Cardiac fibroblast (primary cell): ENCODE measurements around the gene SLC6A18.

Source experiments
- DNase-seq, 2 donors: peaks; one replicate each; pipeline versions ENCODE4 v3.0.0 to v3.0.0-alpha.2; 2010; ENCODE audit warnings: low read depth in 2 of 2
- H3K4me3 ChIP-seq, 2 donors: replicated peaks in 1 of 2; 1 replicate in 1 of 2; 2 replicates in 1 of 2; pipeline ENCODE4 v1.5.1; 2011; ENCODE audit warnings: low read depth in 2 of 2, low read length in 2 of 2, mild to moderate bottlenecking in 2 of 2, moderate library complexity in 1 of 2
- TF ChIP-seq, protein P1 (sequence below): IDR thresholded peaks from one replicate; pipeline ENCODE4 v1.5.1; 2011; ENCODE audit warnings: low read depth, mild to moderate bottlenecking, low read length, inconsistent platforms

Gene SLC6A18

GRCh38 chr5:1206521-1207412 is 18.4 kb upstream of the SLC6A18 start:
- no peak overlapping the region for H3K4me3 ChIP-seq
- TF ChIP-seq, protein P1, sequence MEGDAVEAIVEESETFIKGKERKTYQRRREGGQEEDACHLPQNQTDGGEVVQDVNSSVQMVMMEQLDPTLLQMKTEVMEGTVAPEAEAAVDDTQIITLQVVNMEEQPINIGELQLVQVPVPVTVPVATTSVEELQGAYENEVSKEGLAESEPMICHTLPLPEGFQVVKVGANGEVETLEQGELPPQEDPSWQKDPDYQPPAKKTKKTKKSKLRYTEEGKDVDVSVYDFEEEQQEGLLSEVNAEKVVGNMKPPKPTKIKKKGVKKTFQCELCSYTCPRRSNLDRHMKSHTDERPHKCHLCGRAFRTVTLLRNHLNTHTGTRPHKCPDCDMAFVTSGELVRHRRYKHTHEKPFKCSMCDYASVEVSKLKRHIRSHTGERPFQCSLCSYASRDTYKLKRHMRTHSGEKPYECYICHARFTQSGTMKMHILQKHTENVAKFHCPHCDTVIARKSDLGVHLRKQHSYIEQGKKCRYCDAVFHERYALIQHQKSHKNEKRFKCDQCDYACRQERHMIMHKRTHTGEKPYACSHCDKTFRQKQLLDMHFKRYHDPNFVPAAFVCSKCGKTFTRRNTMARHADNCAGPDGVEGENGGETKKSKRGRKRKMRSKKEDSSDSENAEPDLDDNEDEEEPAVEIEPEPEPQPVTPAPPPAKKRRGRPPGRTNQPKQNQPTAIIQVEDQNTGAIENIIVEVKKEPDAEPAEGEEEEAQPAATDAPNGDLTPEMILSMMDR = no peak
- no peak for DNase-seq

DNA sequence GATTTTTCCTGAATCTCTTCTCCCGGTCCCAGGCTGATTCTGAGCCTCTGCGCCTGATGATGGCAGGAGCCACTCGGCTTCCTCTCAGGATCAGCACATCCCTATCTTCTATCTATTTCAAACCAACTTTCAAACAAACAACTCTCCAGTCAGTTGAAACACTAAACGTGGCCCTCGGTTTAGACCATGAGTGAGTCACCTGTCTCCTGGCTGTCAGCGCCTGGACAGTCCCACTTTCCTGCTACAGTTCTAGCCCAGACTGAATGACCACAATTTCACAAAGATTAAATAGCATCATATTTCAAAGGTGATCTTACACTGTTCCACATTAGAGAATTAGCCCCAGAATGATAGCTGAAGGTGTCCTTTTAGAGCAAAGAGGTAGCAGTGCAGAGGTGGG is 17.6 kb upstream of the SLC6A18 start:
- no peak for DNase-seq
- no peak overlapping the region for H3K4me3 ChIP-seq
- TF ChIP-seq, protein P1 = no peak

DNA sequence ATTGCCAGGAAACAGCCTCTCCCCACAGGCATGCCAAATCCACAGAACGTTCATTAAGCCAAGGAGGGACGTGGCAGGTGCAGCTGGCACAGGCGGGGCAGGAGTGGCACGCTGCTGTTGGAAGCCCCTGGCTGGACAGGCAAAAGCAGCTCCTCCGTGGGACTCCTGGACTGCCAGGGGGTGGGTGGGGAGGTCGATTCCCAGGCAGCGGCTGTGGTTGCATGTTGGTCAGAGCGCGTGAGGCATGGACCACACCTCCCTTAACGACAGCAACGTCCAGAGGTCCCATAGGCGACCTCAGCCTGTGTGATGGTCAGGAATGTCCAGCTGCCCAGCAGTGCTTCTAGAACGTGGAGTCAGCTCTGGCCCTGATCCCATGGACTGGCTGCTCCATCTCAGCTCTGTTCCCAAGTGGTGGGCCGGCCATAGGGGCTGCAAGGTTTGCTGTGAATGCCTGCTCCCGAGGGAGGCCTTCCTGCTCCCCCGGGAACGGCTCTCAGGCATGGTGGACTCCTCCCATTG is 16.9 kb upstream of the SLC6A18 start:
- no peak overlapping the region for H3K4me3 ChIP-seq

GRCh38 chr5:1208743-1209488 is 16.3 kb upstream of the SLC6A18 start:
- peak; percentile 23 to 30 for DNase-seq
- H3K4me3 ChIP-seq = no peak overlapping the region
- TF ChIP-seq, protein P1 = peak; percentile 61

More for the DNA sequence above, 16.9 kb upstream of the SLC6A18 start:
- no peak for DNase-seq
- TF ChIP-seq, protein P1 = no peak

GRCh38 chr5:1209489-1209852 is 15.7 kb upstream of the SLC6A18 start:
- no peak for DNase-seq
- TF ChIP-seq, protein P1 = no peak
- H3K4me3 ChIP-seq = no peak overlapping the region

DNA sequence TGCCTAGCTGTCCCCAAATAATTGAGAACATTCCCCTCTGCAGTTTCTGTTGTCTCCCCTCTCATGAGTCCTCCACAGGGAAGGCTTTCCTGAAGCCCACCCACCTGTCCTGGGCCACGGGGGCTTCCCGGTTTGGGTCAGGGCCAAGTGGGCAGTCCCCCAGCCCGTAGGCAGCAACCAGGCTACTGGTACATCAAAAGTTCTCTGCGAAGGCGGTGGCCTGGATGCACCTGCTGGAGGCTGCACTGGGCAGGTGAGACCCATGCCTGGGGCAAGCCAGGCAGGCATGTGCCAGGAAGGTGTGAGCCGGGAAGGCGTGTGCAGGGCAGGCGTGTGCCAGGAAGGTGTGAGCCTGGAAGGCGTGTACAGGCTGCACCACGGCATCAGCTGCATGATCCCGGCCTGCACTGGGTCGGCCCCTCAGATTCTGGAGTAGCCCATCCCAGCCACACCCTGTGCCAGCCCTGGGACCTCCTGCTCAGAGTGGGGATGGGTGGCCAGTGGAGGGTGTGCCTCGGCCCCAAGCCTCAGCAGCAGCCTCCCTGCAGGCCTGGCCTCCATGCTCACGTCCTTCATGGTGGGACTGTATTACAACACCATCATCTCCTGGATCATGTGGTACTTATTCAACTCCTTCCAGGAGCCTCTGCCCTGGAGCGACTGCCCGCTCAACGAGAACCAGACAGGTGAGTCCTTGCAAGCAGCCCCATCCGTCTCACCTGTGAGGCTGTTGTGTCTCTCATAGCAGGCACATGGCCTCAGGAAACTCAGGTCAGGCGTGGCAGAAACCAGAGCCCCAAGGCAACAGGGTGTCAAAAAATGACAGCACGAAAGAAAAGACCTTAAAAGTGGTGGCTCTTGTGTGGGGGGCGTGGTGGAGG is 15.0 kb upstream of the SLC6A18 start:
- DNase-seq = no peak
- no peak overlapping the region for H3K4me3 ChIP-seq
- TF ChIP-seq, protein P1 = no peak
